HEK293 (cell line): ENCODE data around the gene FHL1.

Source experiments
- CTCF ChIA-PET: fragments of 350-600 bp; formaldehyde crosslinking; extraction: SDS; loops from one replicate; lab custom pipeline; 2021; ENCODE audit warnings: antibody characterized with exemption; lab: Yijun Ruan, JAX
- POLR2A ChIA-PET: fragments of 300-600 bp; formaldehyde crosslinking; extraction: SDS; loops from one replicate; lab custom pipeline; 2020; ENCODE audit warnings: antibody characterized with exemption, inconsistent platforms; lab: Yijun Ruan, JAX
- H3K27ac ChIP-seq: fragments of 200-500 bp; sonication (Bioruptor generic); 2 replicates; pipeline ENCODE4 v1.5.1; 2014; ENCODE audit warnings: low read depth, low read length, control low read depth, inconsistent platforms; ENCODE audit errors: extremely low read depth
- H3K36me3 ChIP-seq, 2 experiments: fragments of 200-500 bp in 1 of 2; sonication (Bioruptor generic) in 1 of 2; 1 replicate in 1 of 2; 2 replicates in 1 of 2; pipeline ENCODE4 v1.5.1; 2014 to 2017; ENCODE audit warnings: inconsistent platforms in 2 of 2, low read length in 2 of 2; ENCODE audit not compliant: control insufficient read depth in 2 of 2, insufficient read depth in 1 of 2
- H3K4me1 ChIP-seq: fragments of 200-500 bp; sonication (Bioruptor generic); 2 replicates; pipeline ENCODE4 v1.5.1; 2014; ENCODE audit warnings: mild to moderate bottlenecking, low read length, inconsistent platforms; ENCODE audit not compliant: control insufficient read depth, insufficient read depth
- H3K4me3 ChIP-seq: 2 replicates; pipeline ENCODE4 v1.5.1; 2011; ENCODE audit warnings: low read depth, mild to moderate bottlenecking, control low read depth, low read length, moderate library complexity
- H3K9me3 ChIP-seq: fragments of 200-500 bp; sonication (Bioruptor generic); 2 replicates; pipeline ENCODE4 v1.5.1; 2014; ENCODE audit warnings: low read depth, low read length, inconsistent platforms; ENCODE audit not compliant: control insufficient read depth, insufficient read depth
- FEZF1 ChIP-seq: fragments of 450-650 bp; formaldehyde crosslinking; IDR thresholded peaks from 2 replicates; pipeline ENCODE4 v1.5.1; 2016; ENCODE audit warnings: missing biosample characterization, missing genetic modification characterization
- HIC1 ChIP-seq: fragments of 450-650 bp; formaldehyde crosslinking; IDR thresholded peaks from 2 replicates; pipeline ENCODE4 v1.5.1; 2016; ENCODE audit warnings: missing biosample characterization, missing genetic modification characterization
- MEIS1 ChIP-seq: sonication (generic); formaldehyde crosslinking; IDR thresholded peaks from 2 replicates; pipeline ENCODE4 v1.8.1; 2022; ENCODE audit warnings: missing genetic modification reagents, mild to moderate bottlenecking, borderline replicate concordance
- SETDB1 ChIP-seq: IDR thresholded peaks from one replicate; pipeline ENCODE4 v1.6.1; 2017; ENCODE audit warnings: mild to moderate bottlenecking, low read length, moderate library complexity, mixed read lengths; ENCODE audit not compliant: insufficient read length
- SP7 ChIP-seq: fragments of 450-650 bp; formaldehyde crosslinking; IDR thresholded peaks from 2 replicates; pipeline ENCODE4 v1.5.1; 2016; ENCODE audit warnings: missing biosample characterization, missing genetic modification characterization
- ZEB2 ChIP-seq: fragments of 450-650 bp; formaldehyde crosslinking; IDR thresholded peaks from 2 replicates; pipeline ENCODE4 v1.5.1; 2016; ENCODE audit warnings: missing biosample characterization, missing genetic modification characterization
- ZFP69B ChIP-seq: fragments of 450-650 bp; formaldehyde crosslinking; IDR thresholded peaks from 2 replicates; pipeline ENCODE4 v1.5.1; 2016; ENCODE audit warnings: missing biosample characterization, missing genetic modification characterization
- ZNF211 ChIP-seq: fragments of 450-650 bp; formaldehyde crosslinking; IDR thresholded peaks from 2 replicates; pipeline ENCODE4 v1.5.1; 2016; ENCODE audit warnings: low read depth, missing biosample characterization, missing genetic modification characterization
- ZNF223 ChIP-seq: fragments of 450-650 bp; formaldehyde crosslinking; IDR thresholded peaks from 2 replicates; pipeline ENCODE4 v1.5.1; 2016; ENCODE audit warnings: missing biosample characterization, missing genetic modification characterization
- ZNF335 ChIP-seq: fragments of 450-650 bp; formaldehyde crosslinking; conservative IDR thresholded peaks from 2 replicates; pipeline ENCODE4 v1.5.1; 2016; ENCODE audit warnings: missing biosample characterization, missing genetic modification characterization
- ZNF362 ChIP-seq: fragments of 450-650 bp; formaldehyde crosslinking; IDR thresholded peaks from 2 replicates; pipeline ENCODE4 v1.5.1; 2016; ENCODE audit warnings: missing biosample characterization, missing genetic modification characterization
- ZNF366 ChIP-seq: fragments of 450-650 bp; formaldehyde crosslinking; conservative IDR thresholded peaks from 2 replicates; pipeline ENCODE4 v1.5.1; 2016; ENCODE audit warnings: missing biosample characterization, missing genetic modification characterization
- ZNF391 ChIP-seq: fragments of 450-650 bp; formaldehyde crosslinking; IDR thresholded peaks from 2 replicates; pipeline ENCODE4 v1.5.1; 2016; ENCODE audit warnings: low read depth, missing biosample characterization, missing genetic modification characterization, borderline replicate concordance
- ZNF404 ChIP-seq: fragments of 450-650 bp; formaldehyde crosslinking; IDR thresholded peaks from 2 replicates; pipeline ENCODE4 v1.5.1; 2017; ENCODE audit warnings: missing biosample characterization, missing genetic modification characterization
- ZNF433 ChIP-seq: fragments of 450-650 bp; formaldehyde crosslinking; IDR thresholded peaks from 2 replicates; pipeline ENCODE4 v1.5.1; 2016; ENCODE audit warnings: missing biosample characterization, missing genetic modification characterization, low read depth
- ZNF513 ChIP-seq: fragments of 450-650 bp; IDR thresholded peaks from 2 replicates; pipeline ENCODE4 v1.5.1; 2018; ENCODE audit warnings: missing biosample characterization, missing genetic modification characterization
- ZNF629 ChIP-seq: fragments of 450-650 bp; formaldehyde crosslinking; IDR thresholded peaks from 2 replicates; pipeline ENCODE4 v1.5.1; 2017; ENCODE audit warnings: missing biosample characterization, missing genetic modification characterization
- ZNF660 ChIP-seq: fragments of 450-650 bp; IDR thresholded peaks from 2 replicates; pipeline ENCODE4 v1.5.1; 2018; ENCODE audit warnings: missing biosample characterization, mild to moderate bottlenecking, missing genetic modification characterization
- ZNF707 ChIP-seq: fragments of 450-650 bp; formaldehyde crosslinking; IDR thresholded peaks from 2 replicates; pipeline ENCODE4 v1.5.1; 2016; ENCODE audit warnings: missing biosample characterization, missing genetic modification characterization
- TF ChIP-seq, protein P1 (sequence below): fragments of 450-650 bp; formaldehyde crosslinking; IDR thresholded peaks from 2 replicates; pipeline ENCODE4 v1.5.1; 2016; ENCODE audit warnings: missing biosample characterization, missing genetic modification characterization

Gene FHL1

DNA sequence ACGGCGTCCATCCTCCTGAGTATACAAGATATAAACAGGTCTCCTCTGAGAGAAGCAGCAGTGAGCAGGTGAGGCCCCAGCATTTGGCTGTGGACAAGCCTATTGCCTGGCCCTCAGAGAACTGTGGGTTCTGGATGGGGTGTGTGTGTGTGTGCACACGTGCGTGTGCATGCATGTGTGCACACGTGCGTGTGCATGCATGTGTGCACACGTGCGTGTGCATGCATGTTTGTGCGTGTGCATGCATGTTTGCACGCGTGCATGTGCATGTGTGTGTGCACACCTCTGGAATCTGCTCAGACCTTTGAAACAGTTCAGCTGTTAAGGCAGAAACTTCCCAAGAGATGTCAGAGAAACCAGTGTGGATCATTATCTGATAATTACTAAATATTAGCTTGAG lies 22.2 kb upstream of the FHL1 start (continued):
- TF ChIP-seq SP7 (tag by site-specific recombination) (no peak), ZNF707 (no peak)

- H3K4me1 ChIP-seq, result peaks cover 10% of the 10 kb centered on the region
- H3K4me3 ChIP-seq, result no peak overlapping the region
- CTCF ChIA-PET, result interaction anchor here (0.6 to 0.7 kb wide), 2 partner anchors 86 to 694 kb away, joined by 3 to 4 read pairs; no protein-coding TSS in a partner anchor
- no peaks in the 10 kb centered on the region for H3K36me3 ChIP-seq
- TF ChIP-seq ZNF433 (tag by site-specific recombination), result no peak
- 0 out of 2 replicates have a peak, but pooled peaks have one; percentile 14 for TF ChIP-seq HIC1
- TF ChIP-seq FEZF1, result peak; percentile 7; the same call in 1 of the 2 replicates
- no peaks in the 10 kb centered on the region for H3K9me3 ChIP-seq
- POLR2A ChIA-PET, result no interaction called here
- H3K27ac ChIP-seq, result no peak overlapping the region
These were observed 21.0 kb upstream of the FHL1 start for GRCh38 chrX:136126371-136126770.

GRCh38 chrX:136126872-136127406 lies 20.4 kb upstream of the FHL1 start:
- POLR2A ChIA-PET, result no interaction called here
- CTCF ChIA-PET, result interaction anchor here (0.6 to 0.7 kb wide), 2 partner anchors 86 to 695 kb away, joined by 3 to 4 read pairs; no protein-coding TSS in a partner anchor
- Histone ChIP-seq H3K4me3 (no peak overlapping the region), H3K4me1 (peaks cover 10% of the 10 kb centered on the region), H3K27ac (peak overlapping the region; percentile 12; the same call in 1 of the 2 replicates), H3K9me3 (no peaks in the 10 kb centered on the region), H3K36me3 (no peaks in the 10 kb centered on the region)
- TF ChIP-seq ZNF223 (tag by site-specific recombination) (no peak), ZFP69B (tag by site-specific recombination) (0 out of 2 replicates have a peak, but pooled peaks have one; percentile 19), ZNF629 (tag by site-specific recombination) (peak; percentile 48; the same call in 1 of the 2 replicates), ZNF660 (tag by site-specific recombination) (peak; percentile 95), ZNF362 (peak; percentile 88), ZEB2 (tag by site-specific recombination) (0 out of 2 replicates have a peak, but pooled peaks have one; percentile 29), ZNF335 (tag by site-specific recombination) (peak; percentile 50), ZNF366 (tag by site-specific recombination) (peak; percentile 65)
- TF ChIP-seq, protein P1, sequence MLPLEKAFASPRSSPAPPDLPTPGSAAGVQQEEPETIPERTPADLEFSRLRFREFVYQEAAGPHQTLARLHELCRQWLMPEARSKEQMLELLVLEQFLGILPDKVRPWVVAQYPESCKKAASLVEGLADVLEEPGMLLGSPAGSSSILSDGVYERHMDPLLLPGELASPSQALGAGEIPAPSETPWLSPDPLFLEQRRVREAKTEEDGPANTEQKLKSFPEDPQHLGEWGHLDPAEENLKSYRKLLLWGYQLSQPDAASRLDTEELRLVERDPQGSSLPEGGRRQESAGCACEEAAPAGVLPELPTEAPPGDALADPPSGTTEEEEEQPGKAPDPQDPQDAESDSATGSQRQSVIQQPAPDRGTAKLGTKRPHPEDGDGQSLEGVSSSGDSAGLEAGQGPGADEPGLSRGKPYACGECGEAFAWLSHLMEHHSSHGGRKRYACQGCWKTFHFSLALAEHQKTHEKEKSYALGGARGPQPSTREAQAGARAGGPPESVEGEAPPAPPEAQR (tag by site-specific recombination), result no peak

DNA sequence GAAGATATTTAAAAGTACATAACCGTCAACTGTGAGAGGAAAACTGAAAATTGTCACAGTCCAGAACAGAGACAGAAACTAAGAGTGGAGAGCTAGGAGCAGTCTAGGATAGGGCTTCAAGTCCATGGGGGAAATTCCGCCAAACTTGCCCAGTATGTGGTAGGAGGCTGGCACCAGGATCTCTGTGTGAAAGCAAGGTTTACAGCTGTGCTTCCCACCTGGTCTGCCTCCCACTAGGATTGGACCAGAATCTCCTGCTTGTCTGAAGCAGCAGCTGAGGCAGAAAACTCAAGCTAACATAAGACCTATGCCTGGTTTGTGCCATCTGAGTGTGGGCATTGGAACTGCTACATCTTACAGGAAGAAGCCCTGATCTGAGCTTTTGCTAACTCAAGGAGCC lies 18.6 kb upstream of the FHL1 start:
- CTCF ChIA-PET, result interaction anchor here (0.6 to 1.1 kb wide), 2 partner anchors 32 to 100 kb away, joined by 3 to 4 read pairs; no protein-coding TSS in a partner anchor
- Histone ChIP-seq H3K4me3 (no peak overlapping the region), H3K4me1 (peaks cover 10% of the 10 kb centered on the region), H3K9me3 (no peaks in the 10 kb centered on the region), H3K36me3 (no peaks in the 10 kb centered on the region), H3K27ac (no peak overlapping the region)
- POLR2A ChIA-PET, result no interaction called here
- TF ChIP-seq SETDB1, result no peak
- TF ChIP-seq ZNF211, result no peak
- TF ChIP-seq ZNF513, result no peak
- TF ChIP-seq ZNF404 (tag by site-specific recombination), result no peak
- TF ChIP-seq HIC1, result peak; percentile 37; the same call in 1 of the 2 replicates
- no peak for TF ChIP-seq MEIS1 (CRISPR knock-in tag)
- no peak for TF ChIP-seq ZNF391 (tag by site-specific recombination)
